Esophagus squamous epithelium (tissue), 5 donors: ENCODE measurements around the gene CTR9. TPM values are rescaled to one million over a fixed set of nuclear protein-coding genes. Genes with fewer than 3 reads are reported as not detected.

Experiments
- DNase-seq: peaks from one replicate; lab custom pipeline; 2025; lab: John Stamatoyannopoulos, UW
- H3K27ac ChIP-seq, 4 donors: fragments of 200-600 bp; sonication (generic); one replicate each; pipeline ENCODE4 v1.5.1; 2016 to 2019; ENCODE audit warnings: mild to moderate bottlenecking in 1 of 4
- H3K27me3 ChIP-seq, 4 donors: fragments of 200-600 bp; sonication (generic); 1 replicate in 3 of 4; 2 replicates in 1 of 4; pipeline versions ENCODE4 v1.5.1 to v1.6.0; 2017 to 2021; ENCODE audit warnings: antibody characterized with exemption in 1 of 4
- H3K36me3 ChIP-seq, 3 donors: fragments of 200-600 bp; sonication (generic); one replicate each; pipeline ENCODE4 v1.5.1; 2016 to 2019
- H3K4me1 ChIP-seq, 3 donors: fragments of 200-600 bp; sonication (generic); one replicate each; pipeline ENCODE4 v1.5.1; 2017 to 2019
- H3K4me3 ChIP-seq, 4 donors: fragments of 200-600 bp; sonication (generic); 1 replicate in 3 of 4; 2 replicates in 1 of 4; pipeline ENCODE4 v1.5.1; 2016 to 2019; ENCODE audit warnings: mild to moderate bottlenecking in 2 of 4, moderate library complexity in 1 of 4
- H3K9me3 ChIP-seq, 3 donors: fragments of 200-600 bp; sonication (generic); one replicate each; pipeline ENCODE4 v1.5.1; 2016 to 2019
- CTCF ChIP-seq, 6 experiments: fragments of 450-650 bp in 4 of 6; fragments of 200-600 bp in 2 of 6; sonication (generic) in 2 of 6; IDR thresholded peaks; one replicate each; pipeline ENCODE4 v1.5.1; 2016 to 2019; ENCODE audit warnings: antibody characterized with exemption in 6 of 6, mild to moderate bottlenecking in 4 of 6, moderate library complexity in 4 of 6
- POLR2A ChIP-seq, 4 donors: fragments of 450-650 bp; IDR thresholded peaks; one replicate each; pipeline ENCODE4 v1.6.1; 2017; ENCODE audit warnings: antibody characterized with exemption in 4 of 4, mild to moderate bottlenecking in 4 of 4, moderate library complexity in 3 of 4
- WGBS, 2 donors: methylation state at CpG; one replicate each; pipeline ENCODE4 v1.1.5; 2018; 5-methylcytosine and 5-hydroxymethylcytosine counted together
- intact Hi-C: fragments of 100-400 bp; cut with DNase I; formaldehyde crosslinking; loops from one replicate; pipeline ENCODE4 v1.15.0; 2022
- total RNA-seq, 4 donors: library from RNA; depleted of rRNA; stranded (reverse); fragments of >200 nt; gene quantifications; one replicate each; pipeline ENCODE4 v1.1.0, GENCODE V29; 2016
- donor health status: DM: yes; HTN: yes; CAD: no.

Gene CTR9
- total RNA-seq, 4 donors from 2014 or later = 21.4 to 34.4 (median 27.0) TPM

GRCh38 chr11:10725114-10725906, 25.7 kb upstream of the CTR9 start:
- Histone ChIP-seq H3K9me3 (no peaks in the 10 kb centered on the region), H3K4me3 (no peak overlapping the region), H3K27me3 (no peaks in the 10 kb centered on the region), H3K27ac (no peak overlapping the region), H3K4me1 (peaks cover 0 to 34% (median 14%) of the 10 kb centered on the region in 3 donors), H3K36me3 (no peaks in the 10 kb centered on the region)
- no peak for DNase-seq
- WGBS, 2 donors = 40 to 44% methylated on average over 8 to 9 of the region's 9 CpGs
- TF ChIP-seq CTCF (IDR thresholded peaks at IDR 0.05) = no peak
- no peak for TF ChIP-seq POLR2A (IDR thresholded peaks at IDR 0.05)
- intact Hi-C loops = loop anchor here (5.0 to 10.0 kb wide), 2 partner anchors 161 to 323 kb away; partner anchors contain the start of gene LYVE1

- H3K36me3 ChIP-seq = no peaks in the 10 kb centered on the region
- no peak overlapping the region for H3K27ac ChIP-seq
- peaks cover 0 to 34% (median 14%) of the 10 kb centered on the region in 3 donors for H3K4me1 ChIP-seq
- TF ChIP-seq POLR2A (IDR thresholded peaks at IDR 0.05) (no peak), CTCF (IDR thresholded peaks at IDR 0.05) (no peak)
- no peak for DNase-seq
- intact Hi-C loops = loop anchor here (5.0 to 10.0 kb wide), 2 partner anchors 161 to 324 kb away; partner anchors contain the start of gene LYVE1
- no peaks in the 10 kb centered on the region for H3K9me3 ChIP-seq
- H3K4me3 ChIP-seq = no peak overlapping the region
- no peaks in the 10 kb centered on the region for H3K27me3 ChIP-seq
These were observed 25.2 kb upstream of the CTR9 start for GRCh38 chr11:10725907-10726253.

- Histone ChIP-seq H3K4me1 (peaks cover 0 to 34% (median 14%) of the 10 kb centered on the region in 3 donors), H3K27ac (peak overlapping the region in 3 of 4 donors; percentile 14 to 75 (median 44)), H3K4me3 (no peak overlapping the region), H3K27me3 (no peaks in the 10 kb centered on the region), H3K36me3 (no peaks in the 10 kb centered on the region), H3K9me3 (peaks cover 0 to 3% (median 0%) of the 10 kb centered on the region in 3 donors)
- 54 to 61% methylated on average over 2 to 4 of the region's 4 CpGs for WGBS, 2 donors
- DNase-seq = no peak
- no peak for TF ChIP-seq CTCF (IDR thresholded peaks at IDR 0.05)
- no peak for TF ChIP-seq POLR2A (IDR thresholded peaks at IDR 0.05)
- intact Hi-C loops = loop anchor here (5.0 to 10.0 kb wide), 2 partner anchors 162 to 325 kb away; partner anchors contain the start of gene LYVE1
These were observed 23.7 kb upstream of the CTR9 start for GRCh38 chr11:10727146-10727851.

GRCh38 chr11:10728154-10728553, 22.9 kb upstream of the CTR9 start:
- Histone ChIP-seq H3K9me3 (peaks cover 0 to 3% (median 0%) of the 10 kb centered on the region in 3 donors), H3K4me1 (peaks cover 0 to 34% (median 14%) of the 10 kb centered on the region in 3 donors), H3K27ac (peak overlapping the region in 2 of 4 donors; percentile 68 to 75), H3K36me3 (no peaks in the 10 kb centered on the region), H3K4me3 (no peak overlapping the region), H3K27me3 (no peaks in the 10 kb centered on the region)
- no peak for DNase-seq
- intact Hi-C loops = loop anchor here (5.0 to 10.0 kb wide), 2 partner anchors 163 to 326 kb away; partner anchors contain the start of gene LYVE1
- TF ChIP-seq POLR2A (IDR thresholded peaks at IDR 0.05) (no peak), CTCF (IDR thresholded peaks at IDR 0.05) (no peak)
- WGBS, 2 donors = 68 to 87% methylated on average over 3 of the region's 3 CpGs
